HepG2 (cell line): Measurements from ENCODE around the gene DCDC2. TPM values are rescaled to one million over a fixed set of nuclear protein-coding genes. Genes with fewer than 3 reads are reported as not detected.

ENCODE experiments used
- ATAC-seq: fragments of 200-7000 bp; cut with Tn5 transposase; 3 replicates; pipeline ENCODE4 v1.9.1; 2020; ENCODE audit warnings: mild to moderate bottlenecking, moderate library complexity
- BruUV-seq: library from RNA; stranded (reverse); fragments of 400-500 nt; replicated peaks from 2 replicates; lab custom pipeline; 2021; lab: Mats Ljungman, UMichigan
- CTCF ChIA-PET: fragments of 300-600 bp; formaldehyde crosslinking; extraction: SDS; loops from one replicate; lab custom pipeline; 2021; ENCODE audit warnings: low total read pairs, inconsistent platforms, low intra/inter-chr PET ratio; lab: Yijun Ruan, JAX
- POLR2A ChIA-PET: fragments of 350-600 bp; sonication (Branson Sonifier 250); formaldehyde crosslinking; loops from one replicate; lab custom pipeline; 2020; ENCODE audit warnings: antibody characterized with exemption, inconsistent platforms; lab: Yijun Ruan, JAX
- DNase-seq: peaks from one replicate; pipeline ENCODE4 v3.0.0-alpha.2; 2015; ENCODE audit warnings: low spot score
- FAIRE-seq: peaks from 3 replicates; lab custom pipeline; 2011; peaks lifted over from hg19 to GRCh38; lab: Jason Lieb, UNC
- H2AFZ ChIP-seq: one replicate; pipeline ENCODE4 v1.6.1; 2011; ENCODE audit warnings: low read length, inconsistent platforms
- H3K27ac ChIP-seq: fragments of 300-600 bp; 3 replicates; pipeline ENCODE4 v1.8.0; 2011; ENCODE audit warnings: mixed run types, mild to moderate bottlenecking, mixed read lengths, low read length, inconsistent platforms; ENCODE audit not compliant: insufficient read depth; ENCODE audit errors: extremely low read length
- H3K27me3 ChIP-seq, 2 experiments: fragments of 200-600 bp in 1 of 2; 2 replicates in 1 of 2; 3 replicates in 1 of 2; pipeline versions ENCODE4 v1.6.0 to v1.8.0; 2011; ENCODE audit warnings: low read length in 2 of 2, mild to moderate bottlenecking in 2 of 2, moderate library complexity in 2 of 2, inconsistent platforms in 1 of 2; ENCODE audit not compliant: insufficient read depth in 2 of 2, control insufficient read depth in 1 of 2
- H3K36me3 ChIP-seq, 2 experiments: fragments of 200-600 bp in 1 of 2; replicated peaks in 1 of 2; 2 replicates in 1 of 2; 3 replicates in 1 of 2; pipeline versions ENCODE4 v1.5.1 to v1.8.0; 2011; ENCODE audit warnings: low read length in 2 of 2, inconsistent platforms in 1 of 2; ENCODE audit not compliant: insufficient read depth in 2 of 2, control insufficient read depth in 1 of 2
- H3K4me1 ChIP-seq: 2 replicates; pipeline ENCODE4 v1.5.1; 2012; ENCODE audit warnings: low read length, inconsistent platforms; ENCODE audit not compliant: insufficient read depth
- H3K4me2 ChIP-seq: 2 replicates; pipeline ENCODE4 v1.6.0; 2011; ENCODE audit warnings: low read depth, low read length, inconsistent platforms
- H3K4me3 ChIP-seq, 3 experiments: fragments of 200-600 bp in 1 of 3; sonication (generic), shearing (Covaris generic) in 1 of 3; replicated peaks in 1 of 3; 2 replicates each; pipeline ENCODE4 v1.5.1; 2011 to 2016; ENCODE audit warnings: low read length in 3 of 3, inconsistent platforms in 2 of 3, low read depth in 2 of 3, mild to moderate bottlenecking in 2 of 3, control low read depth in 1 of 3, mixed read lengths in 1 of 3; ENCODE audit not compliant: insufficient read depth in 1 of 3
- H3K79me2 ChIP-seq: one replicate; pipeline ENCODE4 v1.6.1; 2011; ENCODE audit warnings: low read length, inconsistent platforms; ENCODE audit not compliant: insufficient read depth
- H3K9ac ChIP-seq: 2 replicates; pipeline ENCODE4 v1.6.0; 2011; ENCODE audit warnings: mild to moderate bottlenecking, low read depth, low read length, inconsistent platforms; ENCODE audit not compliant: insufficient read depth
- H3K9me3 ChIP-seq: 2 replicates; pipeline ENCODE4 v1.5.1; 2012; ENCODE audit warnings: mild to moderate bottlenecking, low read length
- H4K20me1 ChIP-seq: 2 replicates; pipeline ENCODE4 v1.6.0; 2011; ENCODE audit warnings: inconsistent platforms, mild to moderate bottlenecking, low read length, moderate library complexity; ENCODE audit not compliant: insufficient read depth
- BRCA1 ChIP-seq: sonication (generic); formaldehyde crosslinking; IDR thresholded peaks from 2 replicates; pipeline ENCODE4 v1.4.0; 2020; ENCODE audit warnings: missing genetic modification reagents
- FLYWCH1 ChIP-seq: sonication (generic); formaldehyde crosslinking; IDR thresholded peaks from 2 replicates; pipeline ENCODE4 v1.8.1; 2023; ENCODE audit warnings: mild to moderate bottlenecking, missing genetic modification reagents
- GABPB1 ChIP-seq: IDR thresholded peaks from 2 replicates; pipeline ENCODE4 v1.6.1; 2016; ENCODE audit warnings: mild to moderate bottlenecking, missing genetic modification reagents, moderate library complexity, missing compliant biosample characterization
- KLF15 ChIP-seq: sonication (generic); formaldehyde crosslinking; IDR thresholded peaks from 2 replicates; pipeline ENCODE4 v1.8.1; 2023; ENCODE audit warnings: borderline replicate concordance, mild to moderate bottlenecking, inconsistent platforms, missing genetic modification reagents, mixed read lengths
- KMT2A ChIP-seq: sonication (generic); formaldehyde crosslinking; IDR thresholded peaks from 2 replicates; pipeline ENCODE4 v1.4.0; 2020; ENCODE audit warnings: missing genetic modification reagents
- NFIC ChIP-seq: IDR thresholded peaks from 2 replicates; pipeline ENCODE4 v1.6.1; 2012; ENCODE audit warnings: mild to moderate bottlenecking, low read length, inconsistent platforms
- PHB2 ChIP-seq: fragments of 450-650 bp; IDR thresholded peaks from 2 replicates; pipeline ENCODE4 v1.6.1; 2018; ENCODE audit not compliant: partially characterized antibody
- PPARG ChIP-seq: conservative IDR thresholded peaks from 2 replicates; pipeline ENCODE4 v1.6.1; 2016; ENCODE audit warnings: missing biosample characterization, missing genetic modification reagents
- SNRNP70 ChIP-seq: fragments of 200-400 bp; formaldehyde crosslinking; IDR thresholded peaks from 2 replicates; pipeline ENCODE4 v1.6.1; 2017; ENCODE audit warnings: mild to moderate bottlenecking, low read depth, low read length, moderate library complexity
- SUZ12 ChIP-seq: fragments of 150-350 bp; IDR thresholded peaks from 2 replicates; pipeline ENCODE4 v1.6.1; 2014; ENCODE audit warnings: low read depth, low read length
- TARDBP ChIP-seq: sonication (generic); formaldehyde crosslinking; IDR thresholded peaks from 2 replicates; pipeline ENCODE4 v1.8.0; 2022; ENCODE audit warnings: mild to moderate bottlenecking, missing genetic modification reagents
- TSC22D2 ChIP-seq: sonication (generic); formaldehyde crosslinking; IDR thresholded peaks from 2 replicates; pipeline ENCODE4 v1.5.1; 2020; ENCODE audit warnings: missing genetic modification reagents, mild to moderate bottlenecking, borderline replicate concordance
- ZNF446 ChIP-seq: sonication (generic); formaldehyde crosslinking; IDR thresholded peaks from 2 replicates; pipeline ENCODE4 v1.5.0; 2020; ENCODE audit warnings: mild to moderate bottlenecking, missing genetic modification reagents
- ZNF644 ChIP-seq: IDR thresholded peaks from 2 replicates; pipeline ENCODE4 v1.6.1; 2016; ENCODE audit warnings: low read depth
- ZNF674 ChIP-seq: sonication (generic); formaldehyde crosslinking; IDR thresholded peaks from 2 replicates; pipeline ENCODE4 v1.5.0; 2020; ENCODE audit warnings: low read depth, mild to moderate bottlenecking, missing genetic modification reagents
- ZNF780A ChIP-seq: sonication (generic); formaldehyde crosslinking; IDR thresholded peaks from 2 replicates; pipeline ENCODE4 v1.8.0; 2022; ENCODE audit warnings: mild to moderate bottlenecking, missing genetic modification reagents, moderate library complexity
- ZSCAN22 ChIP-seq: sonication (generic); formaldehyde crosslinking; IDR thresholded peaks from 2 replicates; pipeline ENCODE4 v1.4.0; 2020; ENCODE audit warnings: mild to moderate bottlenecking, missing genetic modification reagents
- ZSCAN29 ChIP-seq: sonication (generic); formaldehyde crosslinking; conservative IDR thresholded peaks from 2 replicates; pipeline ENCODE4 v1.4.0; 2020; ENCODE audit warnings: mild to moderate bottlenecking, missing genetic modification reagents
- WGBS: methylation state at CpG from one replicate; pipeline ENCODE4 v1.1.6; 2017; ENCODE audit warnings: low lambda C conversion rate; 5-methylcytosine and 5-hydroxymethylcytosine counted together
- in situ Hi-C: cut with HindIII; loops from 2 replicates; pipeline ENCODE4 v1.10.0; 2017; ENCODE audit warnings: low pct_unique_long_range_greater_than_20kb; ENCODE audit not compliant: extremely low pct_ligation_motif_present
- intact Hi-C: fragments of 100-400 bp; cut with micrococcal nuclease; formaldehyde crosslinking; loops from one replicate; pipeline ENCODE4 v1.10.0; 2022; ENCODE audit not compliant: unreplicated experiment
- polyA plus RNA-seq, 8 experiments: library from polyadenylated mRNA; depleted of rRNA in 3 of 8; stranded (reverse) in 7 of 8; unstranded in 1 of 8; fragments of >200 nt; fragmentation: Illumina TruSeq in 4 of 8; extraction: Trizol in 4 of 8; gene quantifications; 2 replicates each; pipeline versions ENCODE4 v1.2.1 to v1.2.3, GENCODE V29; 2011 to 2016; ENCODE audit warnings: low read depth in 4 of 8, missing spikeins in 1 of 8, mixed read lengths in 1 of 8; ENCODE audit not compliant: insufficient read depth in 1 of 8
- total RNA-seq, 5 experiments: library from RNA; depleted of rRNA; stranded (reverse); fragments of >200 nt; fragmentation: Illumina TruSeq; extraction: Trizol; gene quantifications; 2 replicates each; pipeline ENCODE4 v1.2.3, GENCODE V29; 2016; ENCODE audit warnings: low read depth in 1 of 5
- TF ChIP-seq, protein P1 (sequence below): sonication (generic); formaldehyde crosslinking; conservative IDR thresholded peaks from 2 replicates; pipeline ENCODE4 v1.4.0; 2020; ENCODE audit warnings: missing genetic modification reagents
- TF ChIP-seq, protein P2 (sequence below): sonication (generic); formaldehyde crosslinking; IDR thresholded peaks from 2 replicates; pipeline ENCODE4 v1.5.0; 2020; ENCODE audit warnings: missing genetic modification reagents

Gene DCDC2
- total and polyA plus RNA-seq, 2 of the 13 experiments (the other 11 are each of a cell fraction or from before 2014, with no cell fraction given): 9.0 to 36.2 TPM

DNA sequence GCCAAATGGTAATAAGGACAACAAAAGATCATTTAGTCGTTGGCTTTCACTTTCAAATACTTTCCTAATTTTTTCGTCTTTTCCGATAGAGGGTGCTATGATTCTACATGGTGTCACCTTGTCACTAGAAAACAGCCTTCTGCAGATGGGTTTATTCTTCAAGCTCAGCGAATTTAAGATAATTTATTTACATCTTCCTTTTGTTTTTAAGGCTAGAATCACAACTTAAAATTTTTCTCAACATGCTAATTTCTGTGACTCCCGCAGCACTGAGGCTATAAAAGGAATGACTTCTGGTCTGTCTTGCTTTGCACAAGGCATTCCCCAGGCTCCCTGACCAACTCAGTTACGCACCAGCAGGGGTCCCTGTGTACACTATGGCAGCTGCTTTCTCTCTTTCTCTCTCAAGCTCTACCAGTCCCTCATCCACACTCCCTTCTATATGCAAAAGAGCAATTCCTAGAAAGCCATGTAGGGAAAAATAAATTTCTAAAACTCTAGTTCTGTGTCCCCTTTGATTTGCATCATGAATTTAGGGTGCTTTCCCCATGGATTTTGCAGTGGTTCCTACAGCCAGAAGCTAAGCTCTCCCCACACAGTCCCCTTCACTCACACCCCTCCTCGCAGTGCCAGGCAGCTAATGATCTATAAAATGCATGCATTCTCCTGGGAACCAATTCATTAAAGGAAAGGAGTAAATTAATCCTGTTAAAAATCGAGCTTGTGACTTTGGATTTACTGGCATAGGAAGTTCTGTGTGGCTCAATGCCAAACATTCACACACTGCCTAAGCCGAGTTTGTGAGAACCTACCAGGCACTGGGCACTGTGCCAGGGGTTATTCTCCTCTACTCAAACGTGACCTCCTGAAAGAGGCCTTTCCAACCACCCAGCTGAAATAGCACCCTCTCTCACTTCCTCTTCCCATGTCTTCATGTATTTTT lies 74.5 kb downstream of the DCDC2 start:
- POLR2A ChIA-PET: interaction anchor here (0.6 to 2.1 kb wide), 6 partner anchors 74 to 384 kb away, joined by 3 to 10 read pairs (median 6); partner anchors contain the start of genes ACOT13, DCDC2 and TDP2
- Histone ChIP-seq H3K4me1 (peaks cover 38% of the 10 kb centered on the region), H2AFZ (no peak overlapping the region), H3K36me3 (peaks cover 17 to 29% of the 10 kb centered on the region in 2 experiments), H3K9ac (no peak overlapping the region; the same call in 1 of the 2 replicates), H3K4me3 (peak overlapping the region in 2 of 3 experiments; percentile 12 to 19; a peak in 2 of 6 replicates), H3K27me3 (no peaks in the 10 kb centered on the region), H3K9me3 (no peaks in the 10 kb centered on the region), H3K4me2 (peak overlapping the region; percentile 53), H3K79me2 (no peaks in the 10 kb centered on the region), H4K20me1 (no peaks in the 10 kb centered on the region), H3K27ac (peak overlapping the region; percentile 43)
- CTCF ChIA-PET: interaction anchor here (0.9 to 4.3 kb wide), 9 partner anchors 58 to 148 kb away, joined by 3 to 112 read pairs (median 6); partner anchors contain the start of genes DCDC2 and MRS2
- in situ Hi-C loops: loop anchor here (5.0 kb wide), 1 partner anchor 104 kb away; no protein-coding TSS in a partner anchor
- FAIRE-seq (peak; percentile 49), ATAC-seq (peak; percentile 99), DNase-seq (peak; percentile 90)
- intact Hi-C loops: loop anchor here (1.0 to 10.0 kb wide), 10 partner anchors 39 to 789 kb away; partner anchors contain the start of genes ALDH5A1 and MRS2
- 13% methylated on average over 10 of the region's 10 CpGs for WGBS
- no TSS peak for BruUV-seq
- TF ChIP-seq, protein P1, sequence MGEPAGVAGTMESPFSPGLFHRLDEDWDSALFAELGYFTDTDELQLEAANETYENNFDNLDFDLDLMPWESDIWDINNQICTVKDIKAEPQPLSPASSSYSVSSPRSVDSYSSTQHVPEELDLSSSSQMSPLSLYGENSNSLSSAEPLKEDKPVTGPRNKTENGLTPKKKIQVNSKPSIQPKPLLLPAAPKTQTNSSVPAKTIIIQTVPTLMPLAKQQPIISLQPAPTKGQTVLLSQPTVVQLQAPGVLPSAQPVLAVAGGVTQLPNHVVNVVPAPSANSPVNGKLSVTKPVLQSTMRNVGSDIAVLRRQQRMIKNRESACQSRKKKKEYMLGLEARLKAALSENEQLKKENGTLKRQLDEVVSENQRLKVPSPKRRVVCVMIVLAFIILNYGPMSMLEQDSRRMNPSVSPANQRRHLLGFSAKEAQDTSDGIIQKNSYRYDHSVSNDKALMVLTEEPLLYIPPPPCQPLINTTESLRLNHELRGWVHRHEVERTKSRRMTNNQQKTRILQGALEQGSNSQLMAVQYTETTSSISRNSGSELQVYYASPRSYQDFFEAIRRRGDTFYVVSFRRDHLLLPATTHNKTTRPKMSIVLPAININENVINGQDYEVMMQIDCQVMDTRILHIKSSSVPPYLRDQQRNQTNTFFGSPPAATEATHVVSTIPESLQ (CRISPR knock-in tag): no peak
- no peak for TF ChIP-seq ZSCAN22
- 0 out of 2 replicates have a peak, but pooled peaks have one; percentile 3 for TF ChIP-seq TARDBP
- TF ChIP-seq GABPB1 (CRISPR knock-in tag): no peak
- TF ChIP-seq FLYWCH1 (CRISPR knock-in tag): no peak
- no peak for TF ChIP-seq BRCA1 (CRISPR knock-in tag)
- TF ChIP-seq PPARG: no peak
- no peak for TF ChIP-seq SNRNP70
- no peak for TF ChIP-seq PHB2
- TF ChIP-seq NFIC: no peak; the same call in 1 of the 2 replicates
- TF ChIP-seq KLF15 (CRISPR knock-in tag): no peak
- no peak for TF ChIP-seq SUZ12
- no peak; the same call in 1 of the 2 replicates for TF ChIP-seq KMT2A
- peak; percentile 14; the same call in 1 of the 2 replicates for TF ChIP-seq ZNF644 (CRISPR knock-in tag)
- TF ChIP-seq ZNF674 (CRISPR knock-in tag): no peak
- TF ChIP-seq, protein P2, sequence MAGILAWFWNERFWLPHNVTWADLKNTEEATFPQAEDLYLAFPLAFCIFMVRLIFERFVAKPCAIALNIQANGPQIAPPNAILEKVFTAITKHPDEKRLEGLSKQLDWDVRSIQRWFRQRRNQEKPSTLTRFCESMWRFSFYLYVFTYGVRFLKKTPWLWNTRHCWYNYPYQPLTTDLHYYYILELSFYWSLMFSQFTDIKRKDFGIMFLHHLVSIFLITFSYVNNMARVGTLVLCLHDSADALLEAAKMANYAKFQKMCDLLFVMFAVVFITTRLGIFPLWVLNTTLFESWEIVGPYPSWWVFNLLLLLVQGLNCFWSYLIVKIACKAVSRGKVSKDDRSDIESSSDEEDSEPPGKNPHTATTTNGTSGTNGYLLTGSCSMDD: no peak
- no peak for TF ChIP-seq ZNF780A (CRISPR knock-in tag)
- TF ChIP-seq TSC22D2 (CRISPR knock-in tag): 0 out of 2 replicates have a peak, but pooled peaks have one; percentile 33
- TF ChIP-seq ZNF446: no peak
- TF ChIP-seq ZSCAN29 (CRISPR knock-in tag): no peak
